ENCODE measurements around the gene BRMS1L.

BRMS1L gene

GRCh38 chr14:35865611-35866324 lies 39.6 kb downstream of the BRMS1L start:
- TF ChIP-seq CTCF (IDR thresholded peaks at IDR 0.05; ENCODE audit: low read depth, low read length) = no peak
- DNase-seq (ENCODE audit: extremely low read depth, low read depth) = no peak

GRCh38 chr14:35866595-35867279 lies 40.6 kb downstream of the BRMS1L start:
- no peak for TF ChIP-seq CTCF (IDR thresholded peaks at IDR 0.05; ENCODE audit: low read depth, low read length)
- no peak for DNase-seq (ENCODE audit: extremely low read depth, low read depth)

GRCh38 chr14:35867280-35867629 lies 41.1 kb downstream of the BRMS1L start:
- DNase-seq (ENCODE audit: extremely low read depth, low read depth) = no peak

DNA sequence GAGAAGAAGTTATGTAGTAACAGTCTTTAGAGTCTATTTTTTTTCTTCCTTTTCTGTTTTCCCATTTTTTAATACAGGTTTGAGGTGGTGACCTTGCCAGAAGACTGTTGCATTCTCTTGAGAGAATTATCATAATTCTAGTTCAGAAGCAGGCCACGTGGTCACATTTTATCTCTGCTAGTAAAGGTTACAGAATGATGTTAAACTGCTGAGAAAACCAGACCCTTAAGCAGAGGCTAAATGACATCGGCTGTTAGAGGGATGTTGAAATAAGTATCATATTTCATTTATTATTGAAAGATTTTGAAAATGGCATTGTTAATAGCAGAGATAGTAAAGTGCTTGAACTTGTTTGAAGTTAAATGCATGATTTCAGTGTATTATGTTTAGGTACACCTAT lies 49.2 kb downstream of the BRMS1L start:
- DNase-seq (ENCODE audit: extremely low read depth, low read depth) = no peak

More at GRCh38 chr14:35867280-35867629, 41.1 kb downstream of the BRMS1L start:
- TF ChIP-seq CTCF (IDR thresholded peaks at IDR 0.05; ENCODE audit: low read depth, low read length) = no peak

GRCh38 chr14:35877276-35877675 lies 51.1 kb downstream of the BRMS1L start:
- DNase-seq (ENCODE audit: extremely low read depth, low read depth) = no peak
- no peak for TF ChIP-seq CTCF (IDR thresholded peaks at IDR 0.05; ENCODE audit: low read depth, low read length)

More for the DNA sequence above, 49.2 kb downstream of the BRMS1L start:
- TF ChIP-seq CTCF (IDR thresholded peaks at IDR 0.05; ENCODE audit: low read depth, low read length) = no peak

- peak; percentile 71 for DNase-seq (ENCODE audit: extremely low read depth, low read depth)
- TF ChIP-seq CTCF (IDR thresholded peaks at IDR 0.05; ENCODE audit: low read depth, low read length) = no peak
These were observed 52.4 kb downstream of the BRMS1L start for GRCh38 chr14:35878272-35879150.

All from AG09319 (cell line).